Activated effector memory CD4-positive, alpha-beta T cell treated with anti-CD3 and anti-CD28 coated beads, Interleukin-2, amount 50 U/mL, for 16 hours (primary cell): ENCODE data around the gene PPP1R26.
"Not testable (repeated sequence)": the region's sequence is repeated elsewhere in the genome, so short reads cannot be mapped to it uniquely, and the experiment has no call there.

Experiments used
- DNase-seq: peaks from one replicate; pipeline ENCODE4 v3.0.0-alpha.2; 2020

PPP1R26 gene, protein sequence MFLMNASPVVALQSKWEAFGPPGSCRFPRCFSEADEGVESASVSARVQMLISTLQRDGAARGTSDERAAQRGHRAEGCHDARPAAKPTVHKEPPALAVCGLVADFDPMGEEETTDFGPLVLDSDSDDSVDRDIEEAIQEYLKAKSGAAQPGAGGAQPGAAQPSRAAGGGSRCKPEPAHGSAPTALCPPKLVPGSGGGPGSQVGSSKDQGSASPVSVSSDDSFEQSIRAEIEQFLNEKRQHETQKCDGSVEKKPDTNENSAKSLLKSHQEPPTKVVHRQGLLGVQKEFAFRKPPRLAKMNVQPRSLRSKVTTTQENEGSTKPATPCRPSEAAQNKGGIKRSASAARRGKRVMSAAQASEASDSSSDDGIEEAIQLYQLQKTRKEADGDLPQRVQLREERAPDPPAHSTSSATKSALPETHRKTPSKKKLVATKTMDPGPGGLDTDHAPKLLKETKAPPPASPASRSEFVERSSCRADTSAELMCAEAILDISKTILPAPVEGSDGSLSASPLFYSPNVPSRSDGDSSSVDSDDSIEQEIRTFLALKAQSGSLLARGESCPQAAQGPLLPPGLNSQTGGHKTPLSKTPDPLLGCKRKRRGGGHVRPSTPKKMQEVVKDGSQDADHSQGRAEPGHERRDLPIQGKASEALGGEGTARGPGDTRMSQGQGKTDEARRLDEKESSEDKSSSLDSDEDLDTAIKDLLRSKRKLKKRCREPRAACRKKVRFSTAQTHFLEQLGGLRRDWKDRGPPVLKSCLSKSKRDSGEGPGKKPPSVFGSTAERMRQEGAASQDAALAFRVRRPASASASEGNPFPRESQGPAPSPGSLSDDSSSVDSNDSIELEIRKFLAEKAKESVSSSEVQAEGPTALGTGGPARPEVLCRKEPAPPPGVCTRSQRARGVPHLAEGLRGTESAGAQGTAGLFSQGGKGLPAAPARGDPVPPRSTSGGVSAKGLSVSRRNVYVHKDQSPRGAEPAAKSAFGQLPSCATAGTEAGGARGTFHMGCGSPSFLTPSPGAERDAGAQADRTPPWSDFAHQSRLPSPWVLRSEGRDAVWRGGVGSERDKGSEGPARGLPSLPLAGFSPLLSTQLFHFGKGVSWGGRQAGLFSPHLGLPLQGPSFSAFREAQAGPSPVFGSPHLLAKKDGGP (N-terminal part only)

DNA sequence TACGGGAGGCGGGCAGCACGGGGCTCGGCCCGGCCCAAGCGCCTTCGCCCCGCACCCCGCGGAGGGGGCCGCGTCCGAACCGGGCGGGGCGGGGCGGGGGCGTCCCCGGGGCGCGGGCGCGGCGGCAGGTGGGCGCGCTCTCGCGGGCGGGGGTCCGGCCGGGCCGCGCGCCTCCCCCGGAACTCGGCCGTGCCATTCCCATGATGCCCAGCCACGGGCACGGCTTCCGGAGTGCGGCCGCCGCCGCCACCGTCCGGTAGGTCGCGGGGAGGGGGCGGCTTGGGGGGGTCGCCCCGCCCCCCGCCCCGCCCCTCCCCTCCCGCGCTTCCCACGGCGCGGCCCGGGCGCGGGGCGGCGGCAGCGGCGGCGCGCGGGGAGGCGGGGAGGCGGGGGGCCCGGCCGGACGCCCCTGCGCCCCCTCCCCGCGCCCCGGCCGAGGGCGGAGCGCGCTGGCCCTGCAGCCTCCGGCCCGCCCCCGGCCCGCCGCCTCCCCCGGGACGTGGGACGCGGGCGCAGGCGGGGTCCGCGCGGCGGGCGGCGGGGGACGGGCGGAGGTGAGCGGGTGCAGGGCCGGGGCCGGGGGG, at the start of gene PPP1R26:
Gene PPP1R26 (plus strand): TSS at position 314 of the 584 bp plus-strand sequence. CDS start 4,729 bp downstream, outside the sequence.
- no peak for DNase-seq

DNA sequence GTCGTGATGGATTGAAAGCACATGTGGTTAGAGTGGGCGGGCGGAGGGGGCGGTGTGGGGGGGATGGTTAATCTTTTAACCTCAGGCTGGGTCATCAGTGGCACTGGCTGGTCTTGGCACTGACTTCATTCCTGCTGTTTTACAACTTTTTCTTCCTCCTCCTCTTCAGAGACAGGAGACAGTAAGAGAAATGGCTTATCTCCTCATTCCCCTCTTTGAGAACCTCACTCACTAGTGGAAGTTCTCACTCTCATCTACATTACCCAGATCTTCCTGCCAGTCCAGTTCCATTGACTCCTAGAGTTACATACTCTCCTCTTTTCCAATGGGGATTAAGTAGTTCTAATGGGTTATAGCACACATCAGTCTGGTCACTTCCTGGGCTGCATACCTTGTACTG, 42.3 kb upstream of the PPP1R26 start:
- no peak for DNase-seq

DNA sequence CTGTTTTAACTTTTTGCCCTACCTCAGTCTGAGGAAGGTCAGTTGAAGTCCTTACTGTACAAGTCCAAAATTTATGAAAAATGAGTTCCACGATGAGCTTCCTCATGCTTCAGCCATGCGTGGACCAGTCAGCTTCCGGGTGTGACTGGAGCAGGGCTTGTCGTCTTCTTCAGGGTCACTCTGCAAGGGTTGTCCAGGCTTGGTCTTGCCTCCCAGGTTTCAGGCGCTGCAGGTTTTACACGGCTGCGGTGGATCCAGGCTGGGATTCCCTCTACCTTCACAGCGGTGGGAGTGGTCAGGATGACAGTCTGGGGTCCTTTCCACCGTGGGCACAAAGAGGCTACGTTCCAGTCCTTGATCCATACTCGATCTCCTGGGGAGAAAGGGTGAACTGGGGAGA, 41.9 kb upstream of the PPP1R26 start:
- DNase-seq, result not testable (repeated sequence)

GRCh38 chr9:135438581-135439232, 40.9 kb upstream of the PPP1R26 start:
- peak; percentile 80 for DNase-seq

GRCh38 chr9:135439514-135439913, 40.1 kb upstream of the PPP1R26 start:
- DNase-seq, result not testable (repeated sequence)

DNA sequence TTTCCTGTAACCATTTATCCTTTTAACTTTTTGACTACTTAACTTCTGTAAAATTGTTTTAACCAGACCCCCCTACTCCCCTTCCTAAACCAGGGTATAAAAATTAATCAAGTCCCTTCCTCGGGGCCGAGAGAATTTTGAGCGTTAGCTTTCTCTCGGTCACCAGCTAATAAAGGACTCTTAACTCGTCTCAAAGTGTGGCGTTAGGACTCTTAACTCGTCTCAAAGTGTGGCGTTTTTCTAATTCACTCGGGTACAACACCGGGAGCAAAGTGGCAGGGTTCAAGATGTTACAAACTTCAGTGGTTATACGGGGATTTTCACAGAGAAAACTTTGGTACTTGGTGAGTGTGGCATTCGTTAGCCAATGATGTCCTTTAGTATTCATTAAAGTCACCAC, 39.7 kb upstream of the PPP1R26 start:
- no peak for DNase-seq

DNA sequence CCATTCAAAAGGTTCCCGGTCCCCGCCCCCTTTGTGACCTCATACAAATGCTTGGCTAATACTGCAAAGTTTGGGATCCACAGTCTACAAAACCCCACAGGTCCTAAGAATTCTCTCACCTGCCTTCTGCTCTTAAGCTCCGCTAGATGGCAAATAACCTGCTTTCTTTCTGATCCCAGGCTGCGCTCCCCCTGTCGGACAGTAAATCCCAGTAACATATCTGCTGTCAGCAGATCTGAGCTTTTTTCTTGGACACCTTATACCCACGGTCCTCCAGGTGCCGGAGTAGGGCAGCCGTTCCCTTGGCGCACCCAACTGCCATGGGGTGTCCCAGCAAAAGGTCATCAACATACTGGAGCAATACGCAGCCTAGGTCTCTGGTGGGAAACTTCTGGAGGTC, 39.0 kb upstream of the PPP1R26 start:
- no peak for DNase-seq

DNA sequence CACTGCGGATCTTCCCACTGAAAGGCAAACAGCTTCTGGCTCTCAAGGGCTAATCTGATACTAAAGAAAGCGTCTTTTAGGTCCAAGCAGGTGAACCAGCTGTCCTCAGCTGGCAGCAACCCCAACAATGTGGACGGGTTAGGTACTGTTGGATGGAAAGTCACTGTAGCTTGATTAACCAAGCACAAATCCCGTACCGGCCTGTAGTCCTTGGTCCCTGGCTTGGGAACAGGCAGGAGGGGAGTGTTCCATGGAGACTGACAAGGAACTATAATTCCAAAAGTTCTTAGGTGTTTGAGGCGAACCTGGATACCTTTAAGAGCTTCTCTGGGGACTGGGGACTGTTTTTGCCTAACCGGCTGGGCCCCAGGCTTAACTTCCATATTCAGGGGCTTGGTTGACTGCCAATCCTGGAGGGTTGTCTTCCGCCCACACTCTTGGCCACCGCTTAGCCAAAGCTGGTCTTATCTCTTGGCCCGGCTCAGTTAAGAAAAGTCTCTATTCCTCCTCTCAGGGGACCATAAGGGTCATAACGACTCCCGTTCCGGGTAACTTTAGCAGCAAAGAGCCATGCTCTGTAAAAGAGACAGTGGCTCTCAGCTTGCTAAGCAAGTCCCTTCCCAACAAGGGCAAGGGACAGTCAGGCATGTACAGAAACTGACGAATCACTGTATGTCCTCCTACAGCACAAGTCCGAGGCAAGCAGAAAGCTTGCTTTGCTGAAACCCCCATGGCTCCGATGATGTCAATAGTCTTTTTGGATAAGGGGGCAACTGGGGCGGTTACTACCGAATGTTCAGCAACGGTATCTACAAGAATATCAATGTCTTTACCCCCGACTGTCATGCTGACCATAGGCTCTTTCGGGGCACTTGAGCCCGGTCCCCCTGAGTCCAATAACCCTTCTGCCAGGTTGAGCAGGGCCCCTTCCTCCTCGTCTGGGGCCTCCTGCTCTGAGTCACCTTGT, 38.2 kb upstream of the PPP1R26 start:
- not testable (repeated sequence) for DNase-seq

DNA sequence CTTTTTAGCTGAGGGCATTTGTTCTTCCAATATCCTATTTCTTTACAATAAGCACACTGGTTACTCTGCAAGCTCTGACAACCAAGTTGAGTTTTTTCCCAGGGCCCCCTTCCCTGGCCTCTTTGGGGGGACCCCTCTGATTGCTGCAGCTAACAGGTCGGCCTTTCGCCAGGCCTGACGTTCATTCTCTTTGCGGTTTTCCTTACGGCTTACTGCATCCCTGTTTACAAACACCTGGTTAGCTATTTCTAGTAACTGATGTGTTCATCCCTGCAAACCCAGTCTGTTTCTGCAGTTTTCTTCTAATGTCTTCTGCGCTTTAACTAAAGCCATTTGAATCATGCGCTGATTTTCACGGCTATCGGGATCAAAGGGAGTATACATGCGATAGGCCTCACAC, 37.5 kb upstream of the PPP1R26 start:
- no peak for DNase-seq

GRCh38 chr9:135443797-135444425, 35.7 kb upstream of the PPP1R26 start:
- DNase-seq, result no peak

DNA sequence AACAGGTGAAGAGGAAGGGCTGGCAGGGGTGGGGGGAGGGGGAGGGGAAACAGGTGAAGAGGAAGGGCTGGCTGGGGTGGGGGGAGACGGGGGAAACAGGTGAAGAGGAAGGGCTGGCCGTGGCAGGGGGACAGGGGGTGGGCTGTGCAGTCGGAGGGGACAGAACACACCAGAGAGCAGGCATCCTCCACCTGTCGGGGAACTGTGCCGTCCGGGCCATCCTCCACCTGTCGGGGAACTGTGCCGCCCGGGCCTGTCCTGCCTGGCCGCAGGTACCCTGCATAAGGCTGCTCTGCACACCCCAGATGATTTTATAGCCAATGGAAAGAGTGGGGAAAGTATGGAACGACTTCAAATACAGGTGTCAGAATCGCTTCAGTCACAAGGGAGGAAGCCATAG, 32.5 kb upstream of the PPP1R26 start:
- DNase-seq, result no peak

GRCh38 chr9:135448663-135449100, 30.9 kb upstream of the PPP1R26 start:
- DNase-seq, result no peak

GRCh38 chr9:135449532-135449931, 30.1 kb upstream of the PPP1R26 start:
- not testable (repeated sequence) for DNase-seq

GRCh38 chr9:135450956-135451355, 28.6 kb upstream of the PPP1R26 start:
- no peak for DNase-seq

DNA sequence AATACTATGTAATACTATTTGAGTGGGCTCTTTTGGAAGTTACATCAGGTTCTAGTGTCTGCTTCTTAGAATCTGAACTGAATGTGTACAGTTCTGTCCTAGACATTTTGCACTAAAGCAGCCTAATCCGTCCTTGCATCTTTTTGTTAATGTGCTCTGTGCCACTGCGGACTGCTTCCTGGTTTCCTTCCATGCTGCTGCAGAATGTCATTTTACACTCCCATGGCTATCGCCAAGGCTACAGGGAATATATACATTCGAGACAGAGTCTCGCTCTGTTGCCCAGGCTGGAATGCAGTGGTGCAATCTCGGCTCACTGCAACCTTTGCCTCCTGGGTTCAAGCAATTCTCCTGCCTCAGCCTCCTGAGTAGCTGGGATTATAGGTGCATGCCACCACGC, 27.7 kb upstream of the PPP1R26 start:
- DNase-seq, result not testable (repeated sequence)

DNA sequence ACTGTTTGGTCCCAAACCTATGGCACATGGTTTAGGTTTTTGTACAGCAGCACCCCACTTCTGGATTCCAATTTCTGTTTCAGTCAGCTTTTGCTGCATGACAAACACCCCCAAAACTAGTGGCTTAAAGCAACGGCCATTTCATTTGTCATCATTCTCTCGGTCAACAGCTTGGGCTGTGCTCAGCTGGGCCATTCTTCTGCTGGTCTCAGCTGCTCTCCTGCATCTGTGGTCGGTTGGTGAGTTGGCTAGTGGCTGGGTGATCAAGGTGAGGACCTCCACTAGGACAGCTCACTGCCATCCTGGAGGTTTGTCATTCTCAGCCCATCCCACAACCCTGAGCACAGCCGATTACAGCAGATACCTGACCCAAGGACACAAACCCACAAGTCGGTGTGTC, 24.8 kb upstream of the PPP1R26 start:
- no peak for DNase-seq

GRCh38 chr9:135455401-135456030, 24.1 kb upstream of the PPP1R26 start:
- no peak for DNase-seq

- no peak for DNase-seq
Observed at GRCh38 chr9:135456436-135457104, 23.0 kb upstream of the PPP1R26 start.

GRCh38 chr9:135458478-135458877, 21.1 kb upstream of the PPP1R26 start:
- not testable (repeated sequence) for DNase-seq
